ENCODE results near the gene RAPGEF2. TPM values are rescaled to one million over a fixed set of nuclear protein-coding genes. Genes with fewer than 3 reads are reported as not detected.

RAPGEF2 gene
- total and polyA plus RNA-seq, 2 of the 8 experiments (the other 6 are each of a cell fraction or from before 2014, with no cell fraction given) = 24.4 to 48.6 TPM

DNA sequence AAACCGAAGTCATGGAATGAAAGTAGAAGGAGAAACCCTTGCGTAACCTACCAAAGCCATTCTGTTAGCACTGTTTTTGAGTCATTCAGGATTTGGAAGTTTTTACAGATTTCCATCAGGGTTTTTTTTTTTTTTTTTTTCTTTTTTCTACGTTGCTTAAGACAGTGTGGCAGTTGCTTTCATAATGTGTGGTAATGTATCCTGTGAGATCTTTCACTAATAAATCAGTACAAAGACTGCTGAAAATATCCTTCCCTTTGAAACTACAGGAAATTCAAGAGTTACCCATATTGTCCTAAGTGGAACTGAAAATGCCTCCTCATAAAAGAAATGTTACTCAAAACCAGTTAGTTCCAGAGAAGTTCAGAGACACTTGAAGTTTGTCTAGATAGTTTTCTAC is 137.8 kb downstream of the RAPGEF2 start:
- TF ChIP-seq RAD21 (IDR thresholded peaks at IDR 0.05 in 1 of 2, conservative IDR thresholded peaks at IDR 0.05 in 1 of 2; ENCODE audit: low read depth in 2 of 2, low read length in 2 of 2) (no peak), TCF12 (IDR thresholded peaks at IDR 0.05; ENCODE audit: low read depth, low read length) (no peak), CBX5 (IDR thresholded peaks at IDR 0.05; ENCODE audit: low read depth, low read length) (no peak), CEBPB (IDR thresholded peaks at IDR 0.05; ENCODE audit: low read depth, low read length) (no peak; the same call in 1 of the 2 replicates), ASH2L (IDR thresholded peaks at IDR 0.05; ENCODE audit: low read length) (no peak), CREB1 (IDR thresholded peaks at IDR 0.05) (no peak), BRCA1 (IDR thresholded peaks at IDR 0.05; ENCODE audit: low read depth, low read length) (no peak), RFX5 (IDR thresholded peaks at IDR 0.05; ENCODE audit: borderline replicate concordance, low read depth, low read length) (no peak), MAFK (IDR thresholded peaks at IDR 0.05; ENCODE audit: low read depth, low read length) (no peak)
- Histone ChIP-seq H3K79me1 (ENCODE audit: low read depth, low read length) (no peaks in the 10 kb centered on the region), H3K79me2 (ENCODE audit: control insufficient read depth in 1 of 2, insufficient read depth in 2 of 2, low read length in 2 of 2) (peaks cover 0 to 10% of the 10 kb centered on the region in 2 experiments; a peak in 2 of 4 replicates), H4K8ac (ENCODE audit: extremely low read depth, insufficient read depth, low read length) (no peak overlapping the region), H3K4me2 (ENCODE audit: insufficient read depth in 1 of 2, low read depth in 2 of 2, low read length in 2 of 2) (no peak overlapping the region), H3K18ac (ENCODE audit: extremely low read depth, low read length) (no peak overlapping the region), H2AFZ (ENCODE audit: low read length) (no peak overlapping the region), H3K14ac (ENCODE audit: insufficient read length) (no peak overlapping the region), H3K9ac (replicated peaks in 1 of 4; ENCODE audit: extremely low read depth in 1 of 4, low read depth in 3 of 4, low read length in 3 of 4) (no peak overlapping the region), H4K91ac (replicated peaks; ENCODE audit: insufficient read length, low read length) (no peak overlapping the region), H2BK120ac (replicated peaks; ENCODE audit: low read depth, low read length) (no peak overlapping the region), H3K27me3 (replicated peaks in 1 of 4; ENCODE audit: control insufficient read depth in 3 of 4, extremely low read depth in 1 of 4, insufficient read depth in 3 of 4, low read length in 3 of 4) (no peaks in the 10 kb centered on the region), H4K5ac (ENCODE audit: insufficient read length, low read depth, low read length) (no peak overlapping the region), H2BK15ac (ENCODE audit: low read length) (no peak overlapping the region), H3K23me2 (ENCODE audit: low read depth, low read length) (no peaks in the 10 kb centered on the region), H3K56ac (replicated peaks; ENCODE audit: insufficient read length, low read depth, low read length) (no peak overlapping the region), H2BK20ac (ENCODE audit: low read length) (no peak overlapping the region), H3K4me1 (replicated peaks in 1 of 4; ENCODE audit: control insufficient read depth in 3 of 4, insufficient read depth in 4 of 4, low read length in 3 of 4) (peaks cover 0 to 2% (median 0%) of the 10 kb centered on the region in 4 experiments; a peak in 1 of 7 replicates), H2BK5ac (ENCODE audit: low read depth, low read length) (no peak overlapping the region), H3K9me3 (ENCODE audit: insufficient read depth in 2 of 2, low read depth in 1 of 2, low read length in 1 of 2) (no peaks in the 10 kb centered on the region), H3K4ac (replicated peaks; ENCODE audit: insufficient read length, low read depth, low read length) (no peak overlapping the region), H3K23ac (ENCODE audit: insufficient read length) (no peak overlapping the region), H2BK12ac (ENCODE audit: low read depth, low read length) (no peak overlapping the region), H2AK5ac (ENCODE audit: low read depth, low read length) (no peak overlapping the region), H4K20me1 (replicated peaks in 1 of 2; ENCODE audit: control insufficient read depth in 1 of 2, insufficient read depth in 2 of 2, low read length in 2 of 2) (no peaks in the 10 kb centered on the region), H3K27ac (ENCODE audit: low read depth, low read length) (no peak overlapping the region), H3K4me3 (ENCODE audit: extremely low read depth in 1 of 4, insufficient read depth in 2 of 4, low read depth in 3 of 4, low read length in 4 of 4) (no peak overlapping the region), H3K36me3 (ENCODE audit: control insufficient read depth in 2 of 4, insufficient read depth in 4 of 4, low read length in 3 of 4) (no peaks in the 10 kb centered on the region)
- CTCF ChIA-PET (ENCODE audit: partially characterized antibody) = interaction anchor here (1.9 kb wide), 1 partner anchor 12 kb away, joined by 5 read pairs; no protein-coding TSS in a partner anchor
- POLR2A ChIA-PET (ENCODE audit: partially characterized antibody) = no interaction called here
- FAIRE-seq = no peak
- 83% methylated on average over 3 of the region's 3 CpGs; no CpG with 5 or more reads in 1 of the 2 experiments for WGBS, 2 experiments (ENCODE audit: extremely low coverage in 1 of 2, insufficient coverage in 1 of 2, insufficient read length in 1 of 2, insufficient replicate concordance in 2 of 2, low coverage in 1 of 2, low lambda C conversion rate in 2 of 2, missing lambda C conversion rate in 1 of 2)
- DNase-seq (ENCODE audit: low read depth in 1 of 2, low spot score in 2 of 2) = no peak

All from H1 (cell line).